HG03439 (cell line): ENCODE measurements around the gene TPRG1.

Experiments used
- ATAC-seq: cut with Tn5 transposase; IDR thresholded peaks from one replicate; pipeline ENCODE4 v1.9.1; 2021; ENCODE audit warnings: mild to moderate bottlenecking, moderate library complexity; ENCODE audit not compliant: unreplicated experiment

The TPRG1 gene

GRCh38 chr3:189227249-189227648, 55.5 kb downstream of the TPRG1 start:
- ATAC-seq: no peak

GRCh38 chr3:189229196-189229828, 57.5 kb downstream of the TPRG1 start:
- ATAC-seq: no peak

GRCh38 chr3:189232790-189233189, 61.0 kb downstream of the TPRG1 start:
- no peak for ATAC-seq

DNA sequence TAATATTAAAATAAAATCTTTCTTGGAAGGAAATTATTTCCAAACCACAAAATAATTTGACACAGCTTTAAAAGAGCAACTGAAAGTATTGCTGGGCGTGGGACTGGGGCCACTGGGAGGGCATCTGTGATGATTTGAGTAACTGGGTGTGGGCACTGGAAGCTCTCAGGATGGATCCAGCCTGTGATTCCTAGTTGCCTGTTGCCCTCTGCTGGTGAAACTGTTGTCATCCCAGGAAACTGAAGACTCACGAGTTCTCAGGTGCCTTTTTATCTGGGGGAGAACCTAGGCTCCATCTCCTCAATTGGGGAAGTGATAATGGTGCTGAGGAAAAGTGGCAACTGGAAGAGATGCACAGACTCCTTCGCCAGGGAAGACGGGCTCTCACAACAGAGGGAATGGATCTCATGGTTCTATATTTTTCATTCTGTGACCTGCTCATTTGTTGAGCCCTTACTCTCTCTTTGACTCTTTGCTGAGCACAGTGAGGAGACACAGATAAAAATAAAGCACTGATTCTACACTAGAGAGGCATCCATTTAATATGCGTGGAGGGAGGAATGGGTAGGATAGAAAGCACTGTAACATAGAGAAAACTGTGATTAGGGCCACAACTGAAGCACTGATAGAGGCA, 61.6 kb downstream of the TPRG1 start:
- no peak for ATAC-seq

- ATAC-seq: no peak
Measured at GRCh38 chr3:189235214-189235613, 63.4 kb downstream of the TPRG1 start.

DNA sequence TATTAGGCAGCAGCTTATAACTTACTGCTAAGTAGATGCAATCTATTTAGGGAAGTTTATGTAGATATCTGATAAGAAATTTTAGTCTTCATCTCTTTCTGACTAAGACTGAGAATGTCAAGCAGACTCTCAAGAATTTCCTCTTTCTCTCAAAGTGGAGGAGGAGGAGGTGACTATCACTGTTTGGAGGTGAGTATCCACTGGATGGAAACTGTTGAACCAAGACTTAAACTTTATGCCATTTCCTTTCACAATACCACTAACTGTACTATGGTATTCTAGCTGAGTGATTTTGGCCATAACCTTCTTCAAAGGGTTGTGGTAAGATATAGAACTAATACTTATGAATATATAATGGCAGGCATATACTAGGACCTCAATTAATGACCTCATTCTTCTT, 64.6 kb downstream of the TPRG1 start:
- no peak for ATAC-seq

- no peak for ATAC-seq
Measured at GRCh38 chr3:189237526-189237925, 65.8 kb downstream of the TPRG1 start.

GRCh38 chr3:189238071-189238470, 66.3 kb downstream of the TPRG1 start:
- no peak for ATAC-seq

GRCh38 chr3:189239616-189240015, 67.8 kb downstream of the TPRG1 start:
- ATAC-seq: no peak

DNA sequence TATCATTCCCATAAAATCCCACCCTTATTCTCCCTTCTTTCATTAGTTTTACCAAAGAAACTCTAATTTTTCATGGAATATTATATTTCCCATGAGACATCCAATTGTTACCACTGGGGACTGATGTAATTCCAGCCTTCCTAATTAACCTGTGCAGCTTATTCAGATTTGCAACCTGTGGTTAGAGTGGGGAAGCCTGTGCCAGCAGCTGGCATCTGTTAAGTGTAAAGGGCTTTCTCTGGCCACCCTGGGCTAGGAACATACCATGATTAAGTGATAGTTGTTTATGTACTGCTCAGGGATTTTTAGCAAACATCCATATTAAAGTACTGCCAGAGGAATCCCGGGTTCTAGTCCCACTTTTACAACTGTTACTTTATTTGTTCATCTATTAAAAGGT, 78.2 kb downstream of the TPRG1 start:
- ATAC-seq: no peak

DNA sequence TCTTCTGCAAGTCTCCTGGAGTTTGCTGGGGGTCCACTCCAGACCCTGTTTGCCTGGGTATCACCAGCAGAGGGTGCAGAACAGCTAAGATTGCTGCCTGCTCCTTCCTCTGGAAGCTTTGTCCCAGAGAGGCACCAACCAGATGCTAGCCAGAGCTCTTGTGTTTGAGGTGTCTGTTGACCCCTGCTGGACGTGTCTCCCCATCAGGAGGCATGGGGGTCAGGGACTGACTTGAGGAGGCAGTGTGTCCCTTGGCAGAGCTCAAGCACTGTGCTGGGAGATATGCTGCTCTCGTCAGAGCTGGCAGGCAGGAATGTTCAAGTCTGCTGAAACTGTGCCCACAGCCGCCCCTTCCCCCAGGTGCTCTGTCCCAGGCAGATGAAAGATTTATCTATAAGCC, 86.5 kb downstream of the TPRG1 start:
- no peak for ATAC-seq

DNA sequence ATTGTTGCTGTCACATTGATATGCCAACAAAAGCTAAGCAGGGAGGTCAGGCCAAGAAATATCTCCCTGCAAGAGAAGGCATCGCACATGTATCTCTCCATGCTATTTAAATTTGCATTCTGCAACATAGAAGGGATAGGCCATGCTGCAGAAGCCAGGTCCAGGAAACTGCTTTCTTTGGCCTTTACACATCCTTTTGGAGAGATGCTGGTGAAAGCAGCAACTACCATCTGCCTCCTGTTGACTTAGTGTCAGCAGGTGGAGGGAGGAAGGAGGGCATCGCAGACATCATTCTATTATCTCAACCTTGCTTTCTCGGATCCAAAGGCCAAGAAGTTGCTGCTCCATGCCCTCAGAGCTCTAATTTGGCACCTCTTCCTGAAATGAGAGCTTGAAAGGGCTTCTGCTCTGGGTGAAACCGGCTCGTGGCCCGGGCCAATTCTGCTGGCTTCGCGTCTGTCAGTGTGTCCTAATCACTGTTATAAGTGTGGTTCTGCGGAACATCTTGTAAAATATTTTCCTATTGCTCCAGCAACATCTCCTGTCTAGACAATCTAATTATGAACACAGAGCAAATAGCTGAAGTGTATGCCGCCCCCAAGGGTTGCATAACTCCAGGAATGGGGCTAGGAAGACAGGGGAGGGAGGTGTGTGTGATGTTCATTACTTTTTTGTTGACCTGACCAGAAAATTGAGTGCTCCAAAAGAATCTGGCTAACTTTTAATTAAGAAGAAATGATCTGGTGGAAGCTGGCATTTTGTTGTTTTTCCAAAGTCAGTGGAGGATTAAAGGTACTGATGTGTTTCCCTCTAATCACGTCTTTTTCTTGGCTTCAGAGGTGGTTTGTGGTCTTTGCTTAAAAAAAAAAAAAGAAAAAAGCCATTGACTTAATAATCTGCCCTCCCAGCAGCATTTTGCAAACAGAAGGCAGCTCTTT, 89.1 kb downstream of the TPRG1 start:
- no peak for ATAC-seq

- ATAC-seq: no peak
Measured at GRCh38 chr3:189262746-189263145, 91.0 kb downstream of the TPRG1 start.

GRCh38 chr3:189267981-189268613, 96.3 kb downstream of the TPRG1 start:
- ATAC-seq: no peak

- no peak for ATAC-seq
Measured at GRCh38 chr3:189269365-189269764, 97.6 kb downstream of the TPRG1 start.

- ATAC-seq: no peak
Measured at GRCh38 chr3:189270248-189270832, 98.6 kb downstream of the TPRG1 start.

- no peak for ATAC-seq
Measured at GRCh38 chr3:189272500-189273119, 100.8 kb downstream of the TPRG1 start.

DNA sequence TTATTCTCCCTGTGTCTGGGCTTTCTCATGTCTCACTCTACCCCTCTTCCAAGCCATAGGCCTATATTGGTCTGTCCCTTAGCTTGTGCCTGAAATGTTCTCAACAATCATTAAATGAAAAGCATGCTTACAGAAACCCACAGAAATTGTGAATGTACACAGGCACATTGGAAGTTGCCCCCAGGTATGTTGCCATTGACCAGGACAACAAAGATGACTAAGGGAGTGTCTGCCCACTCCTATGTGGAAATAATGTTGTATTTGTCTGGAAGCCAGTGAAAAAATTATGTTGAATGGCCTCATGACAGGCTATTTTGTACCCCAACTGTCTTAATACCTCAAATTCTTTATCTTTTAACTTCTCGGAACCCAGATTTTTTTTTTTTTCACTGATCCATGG, 102.0 kb downstream of the TPRG1 start:
- ATAC-seq: no peak

DNA sequence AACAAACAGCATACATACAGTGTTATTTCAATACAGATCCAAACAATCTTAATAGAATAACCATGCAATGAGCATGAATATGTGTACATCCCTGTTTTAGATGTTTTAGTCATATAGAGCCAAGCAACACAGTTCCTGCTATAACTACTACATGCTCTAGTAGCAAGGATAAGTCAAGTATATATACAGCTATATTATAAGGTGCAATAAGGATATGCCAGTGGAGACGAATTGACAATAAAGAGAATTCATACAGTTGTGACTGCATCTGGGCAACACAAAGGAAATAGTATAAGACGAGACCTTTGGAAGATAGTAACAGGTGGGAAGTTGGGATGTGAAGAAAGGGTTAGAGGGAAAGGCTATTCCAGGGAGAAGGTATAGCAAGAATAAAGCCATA, 103.4 kb downstream of the TPRG1 start:
- ATAC-seq: no peak

- ATAC-seq: no peak
Measured at GRCh38 chr3:189275852-189276251, 104.1 kb downstream of the TPRG1 start.
